GM19324 (cell line): ENCODE data around the gene BIRC2.
A peak's percentile ranks its signal among the peaks of the same experiment; 100 is the strongest.
"Not testable (repeated sequence)": the region's sequence is repeated elsewhere in the genome, so short reads cannot be mapped to it uniquely, and the experiment has no call there.

Source experiments
- ATAC-seq: cut with Tn5 transposase; IDR thresholded peaks from one replicate; pipeline ENCODE4 v1.9.1; 2021; ENCODE audit warnings: mild to moderate bottlenecking, moderate library complexity; ENCODE audit not compliant: unreplicated experiment, low FRiP score

The BIRC2 gene

DNA sequence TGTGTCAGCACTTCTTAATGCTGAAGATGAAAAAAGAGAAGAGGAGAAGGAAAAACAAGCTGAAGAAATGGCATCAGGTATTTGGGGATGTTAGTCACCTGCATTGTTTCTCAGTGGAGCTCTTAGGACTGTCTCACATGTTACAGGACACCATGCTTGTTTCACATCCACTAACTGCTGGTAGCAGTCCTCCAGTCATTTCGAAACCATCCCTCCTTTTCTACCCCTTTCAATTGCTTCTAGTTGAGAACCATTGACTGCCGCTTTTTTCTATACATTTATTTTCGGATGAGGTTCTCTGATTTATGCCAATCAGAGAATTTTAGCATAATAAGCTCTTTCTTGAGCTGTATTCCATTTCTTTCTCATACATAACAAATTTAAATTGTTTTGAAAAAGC lies 21.5 kb downstream of the BIRC2 start:
- ATAC-seq = peak; percentile 100

DNA sequence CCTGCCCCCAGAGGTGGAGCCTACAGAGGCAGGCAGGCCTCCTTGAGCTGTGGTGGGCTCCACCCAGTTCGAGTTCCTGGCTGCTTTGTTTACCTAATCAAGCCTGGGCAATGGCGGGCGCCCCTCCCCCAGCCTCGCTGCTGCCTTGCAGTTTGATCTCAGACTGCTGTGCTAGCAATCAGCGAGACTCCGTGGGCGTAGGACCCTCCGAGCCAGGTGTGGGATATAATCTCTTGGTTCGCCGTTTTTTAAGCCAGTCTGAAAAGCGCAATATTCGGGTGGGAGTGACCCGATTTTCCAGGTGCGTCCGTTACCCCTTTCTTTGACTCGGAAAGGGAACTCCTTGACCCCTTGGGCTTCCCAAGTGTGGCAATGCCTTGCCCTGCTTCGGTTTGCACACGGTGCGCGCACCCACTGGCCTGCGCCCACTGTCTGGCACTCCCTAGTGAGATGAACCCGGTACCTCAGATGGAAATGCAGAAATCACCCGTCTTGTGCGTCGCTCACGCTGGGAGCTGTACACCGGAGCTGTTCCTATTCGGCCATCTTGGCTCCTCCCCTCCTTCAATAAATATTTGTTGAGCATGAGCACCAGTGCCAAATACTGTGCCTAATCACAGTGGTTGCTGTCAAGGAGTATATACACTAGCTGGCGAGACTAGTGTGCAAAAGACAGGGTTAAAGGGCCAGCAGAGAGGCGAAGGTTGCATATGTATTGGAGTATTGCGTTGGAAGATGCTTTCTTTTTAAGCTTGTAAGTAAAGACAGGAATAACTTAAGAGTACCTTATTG lies 27.8 kb downstream of the BIRC2 start:
- not testable (repeated sequence) for ATAC-seq

DNA sequence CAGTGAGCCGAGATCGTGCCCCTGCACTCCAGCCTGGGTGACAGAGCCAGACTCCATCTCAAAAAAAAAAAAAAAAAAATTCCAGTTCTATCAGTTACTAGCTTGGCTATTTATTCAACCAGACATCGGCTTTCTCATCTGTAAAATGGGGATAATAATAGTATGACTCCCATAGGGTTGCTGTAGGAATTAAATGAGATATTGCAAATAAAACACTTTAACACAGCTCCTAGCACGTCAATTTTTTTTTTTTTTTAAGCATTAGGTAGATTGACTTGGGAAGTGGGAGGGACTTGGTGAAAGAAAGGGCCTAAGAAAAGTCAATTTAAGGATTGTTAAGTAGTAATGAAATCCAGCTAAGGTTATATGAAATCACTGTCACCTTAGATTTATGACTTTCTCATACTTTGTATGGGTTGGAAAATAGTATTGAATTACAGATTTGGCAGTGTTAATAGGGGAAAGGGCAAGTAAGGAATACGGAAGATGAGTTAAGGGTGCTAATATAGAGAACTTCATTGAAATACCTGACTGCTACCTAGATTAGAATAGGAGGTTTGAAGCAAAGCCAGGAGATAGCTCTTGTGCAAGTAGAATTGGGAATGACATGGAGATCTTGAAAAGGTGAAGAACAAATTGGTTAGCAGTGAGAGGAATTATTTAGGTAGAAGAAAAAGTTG lies 28.8 kb downstream of the BIRC2 start:
- ATAC-seq = no peak

DNA sequence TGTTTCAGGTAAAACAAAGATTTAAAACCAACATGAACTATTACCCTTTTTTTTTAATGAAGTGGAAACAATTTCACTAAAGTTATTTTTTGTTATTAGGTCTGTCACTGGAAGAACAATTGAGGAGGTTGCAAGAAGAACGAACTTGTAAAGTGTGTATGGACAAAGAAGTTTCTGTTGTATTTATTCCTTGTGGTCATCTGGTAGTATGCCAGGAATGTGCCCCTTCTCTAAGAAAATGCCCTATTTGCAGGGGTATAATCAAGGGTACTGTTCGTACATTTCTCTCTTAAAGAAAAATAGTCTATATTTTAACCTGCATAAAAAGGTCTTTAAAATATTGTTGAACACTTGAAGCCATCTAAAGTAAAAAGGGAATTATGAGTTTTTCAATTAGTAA lies 30.9 kb downstream of the BIRC2 start:
- ATAC-seq = no peak

DNA sequence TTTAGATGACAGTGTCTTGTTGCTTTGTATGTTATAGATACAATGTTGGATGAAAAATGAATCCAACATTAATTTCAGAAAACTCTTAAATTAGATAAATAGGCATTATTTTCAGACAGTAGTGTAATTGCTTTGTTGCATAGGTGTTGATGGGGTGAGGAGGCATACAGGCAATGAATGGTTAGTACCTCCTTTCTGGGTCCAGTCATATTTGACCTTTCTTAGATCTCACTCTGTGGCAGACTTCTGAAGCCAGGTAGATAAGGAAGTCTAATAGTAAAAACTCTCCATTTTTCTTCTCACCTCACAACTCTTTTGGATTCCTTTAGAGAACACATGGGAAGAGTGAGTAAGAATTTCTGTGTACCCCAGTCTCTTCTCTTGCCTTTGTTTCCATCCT lies 31.8 kb downstream of the BIRC2 start:
- no peak for ATAC-seq

DNA sequence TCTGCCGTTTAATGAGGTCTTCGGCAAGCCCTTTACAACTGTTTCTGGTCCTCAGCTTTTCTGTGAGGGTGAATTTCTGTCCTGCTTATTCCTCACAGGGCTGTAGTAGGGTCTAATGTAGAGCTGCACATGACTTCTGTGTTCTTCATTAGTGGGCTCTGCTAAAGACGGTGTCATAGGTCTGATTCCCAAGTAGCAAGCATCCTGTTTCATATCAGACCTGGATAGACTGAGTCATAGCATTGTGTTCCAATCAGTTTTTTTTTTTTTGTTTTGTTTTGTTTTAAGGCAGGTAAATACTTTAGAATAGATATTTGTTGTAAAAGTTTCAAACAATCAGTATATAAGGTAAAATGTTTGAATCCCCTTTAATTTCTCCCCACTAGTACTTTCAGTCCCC lies 35.4 kb downstream of the BIRC2 start:
- no peak for ATAC-seq

DNA sequence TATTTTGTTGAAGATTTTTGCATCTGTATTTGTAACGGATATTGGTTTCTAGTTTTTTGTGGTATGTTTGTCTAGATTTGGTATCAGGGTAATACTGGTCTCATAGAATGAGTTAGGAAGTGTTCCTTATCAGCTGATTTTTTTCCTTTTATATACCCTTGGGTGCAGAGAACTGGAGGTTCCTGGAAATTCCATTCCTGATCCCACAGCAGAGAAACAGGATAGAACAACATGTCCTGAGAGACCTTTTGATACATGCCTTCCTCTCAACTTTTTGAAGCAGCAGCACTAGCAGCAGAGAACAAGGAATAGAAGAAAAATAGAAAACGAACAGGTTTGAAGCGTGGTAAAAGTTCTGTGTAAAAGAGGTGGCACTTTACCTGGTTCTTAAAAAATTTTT lies 36.8 kb downstream of the BIRC2 start:
- no peak for ATAC-seq

DNA sequence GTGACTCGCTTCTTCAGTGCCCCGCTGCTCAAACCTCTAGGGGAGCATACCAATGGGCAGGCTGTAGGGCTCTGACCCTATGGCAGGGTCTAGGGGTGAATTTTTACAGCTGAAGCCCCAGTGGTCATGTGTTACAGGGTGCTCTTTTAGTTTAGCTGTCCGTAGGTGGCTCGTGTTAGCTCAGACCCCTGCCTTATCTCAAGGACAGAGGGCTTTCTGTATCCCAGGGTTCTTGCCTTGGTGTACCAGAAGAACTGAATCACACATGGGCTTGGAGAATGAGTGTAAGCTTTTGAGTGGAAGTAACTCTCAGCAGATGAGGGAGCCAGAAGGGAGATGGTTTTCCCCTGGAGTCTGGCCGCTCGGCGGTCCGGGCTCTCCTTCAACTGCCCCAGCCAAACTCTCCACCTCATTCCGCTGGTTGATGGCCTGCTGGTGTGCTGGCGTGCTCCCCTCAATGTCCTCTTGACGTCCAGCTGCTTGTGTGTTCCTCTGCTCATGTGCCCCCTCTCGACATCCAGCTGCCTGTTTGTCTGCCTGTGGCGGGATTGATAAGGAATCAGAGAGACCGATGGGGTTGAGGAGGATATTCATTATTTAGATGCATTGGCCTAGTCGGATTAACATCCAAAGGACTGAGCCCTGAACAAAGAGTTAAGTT lies 37.5 kb downstream of the BIRC2 start:
- ATAC-seq = no peak

DNA sequence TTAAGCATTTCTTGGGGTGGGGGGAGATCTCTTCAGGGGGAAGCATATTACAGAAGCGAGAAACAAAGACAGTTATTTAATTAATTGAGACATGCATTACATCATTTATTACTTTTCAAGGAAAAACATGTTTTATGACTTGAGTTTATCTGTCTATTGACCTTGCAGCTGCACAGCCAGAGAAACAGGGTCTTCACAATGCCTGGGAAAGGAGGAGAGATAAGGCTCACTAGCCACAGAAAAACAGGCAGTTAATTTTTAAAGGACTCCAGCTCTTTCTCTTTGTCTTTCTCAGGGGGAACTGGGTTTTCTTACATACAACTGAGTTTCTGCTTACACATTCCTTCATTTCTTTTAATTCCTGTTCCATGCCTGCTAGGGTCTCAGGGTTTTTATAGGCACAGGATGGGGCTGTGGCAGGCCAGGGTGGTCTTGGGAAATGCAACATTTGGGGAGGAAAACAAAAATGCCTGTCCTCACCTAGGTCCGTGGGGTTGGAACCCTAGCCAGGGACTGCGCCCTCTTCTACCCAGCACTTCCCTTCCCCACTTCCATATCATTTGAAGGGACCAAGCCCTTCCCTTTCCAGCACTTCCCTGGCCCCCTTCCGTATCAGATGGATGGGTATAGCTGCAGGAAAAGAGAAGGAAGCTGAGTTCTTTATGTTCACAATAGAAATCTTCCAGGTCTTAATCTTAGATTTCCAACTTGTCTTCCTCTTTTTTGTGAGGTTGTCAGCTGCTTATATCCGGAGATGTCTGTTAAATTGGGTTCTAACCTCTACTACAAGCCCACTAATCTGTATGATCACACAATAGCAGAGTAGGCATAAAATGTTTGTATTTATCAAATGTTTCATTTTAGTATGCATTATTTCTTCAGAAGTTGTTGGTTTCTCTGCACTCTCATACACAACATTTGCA lies 38.3 kb downstream of the BIRC2 start:
- ATAC-seq = no peak

DNA sequence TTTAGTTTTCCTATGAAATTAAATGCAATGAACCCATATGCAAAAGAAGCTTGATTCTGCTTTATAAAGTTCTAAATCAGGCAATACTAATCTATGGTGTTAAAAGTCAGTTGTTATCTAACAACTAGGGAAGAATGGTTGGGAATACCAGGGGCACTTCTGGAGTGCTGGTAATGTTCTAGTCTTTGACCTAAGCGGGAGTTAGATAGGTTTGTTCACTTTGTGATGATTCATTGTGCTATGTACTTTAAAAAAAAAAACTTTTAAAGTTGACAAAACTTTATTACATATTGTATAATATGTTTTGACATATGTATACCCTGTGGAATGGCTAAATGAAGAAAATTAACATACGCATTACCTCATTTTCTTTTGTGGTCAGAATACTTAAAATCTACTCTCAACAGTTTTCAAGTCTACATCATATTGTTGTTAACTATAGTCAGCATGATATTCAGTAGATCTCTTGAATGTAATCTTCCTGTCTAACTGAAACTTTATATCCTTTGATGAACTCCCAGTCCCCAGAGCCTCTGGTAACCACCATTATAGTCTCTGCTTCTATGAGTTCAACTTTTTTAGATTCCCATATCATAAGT lies 39.2 kb downstream of the BIRC2 start:
- ATAC-seq = no peak

DNA sequence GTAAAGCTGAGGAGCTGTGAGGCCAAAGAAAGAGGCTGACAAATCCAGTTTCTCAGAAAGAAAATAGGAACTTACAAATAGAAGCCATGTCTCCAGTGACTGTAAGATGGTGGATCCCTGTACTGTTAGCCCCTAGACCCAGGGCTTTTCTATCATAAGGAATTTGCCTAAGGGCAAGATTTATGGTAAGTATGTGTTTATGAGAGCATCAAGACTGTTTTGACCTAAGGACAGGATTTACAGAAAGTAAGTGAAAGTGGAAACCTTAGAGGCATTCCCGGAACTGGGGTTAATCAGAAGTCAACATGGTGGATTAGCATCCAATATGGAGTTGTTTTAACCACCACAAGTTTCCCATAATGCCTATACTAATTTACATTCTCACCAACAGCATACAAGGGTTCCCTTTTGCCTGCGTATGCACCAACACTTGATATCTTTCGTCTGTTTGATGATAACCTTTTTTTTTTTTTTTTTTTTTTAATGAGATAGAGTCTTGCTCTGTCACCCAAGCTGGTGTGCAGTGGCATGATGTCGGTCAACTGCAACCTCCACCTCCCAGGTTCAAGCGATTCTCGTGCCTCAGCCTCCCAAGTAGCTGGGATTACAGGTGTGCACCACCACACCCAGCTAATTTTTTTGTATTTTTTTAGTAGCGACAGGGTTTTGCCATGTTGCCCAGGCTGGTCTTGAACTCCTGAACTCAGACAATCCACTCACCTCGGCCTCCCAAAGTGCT lies 40.2 kb downstream of the BIRC2 start:
- ATAC-seq = no peak

DNA sequence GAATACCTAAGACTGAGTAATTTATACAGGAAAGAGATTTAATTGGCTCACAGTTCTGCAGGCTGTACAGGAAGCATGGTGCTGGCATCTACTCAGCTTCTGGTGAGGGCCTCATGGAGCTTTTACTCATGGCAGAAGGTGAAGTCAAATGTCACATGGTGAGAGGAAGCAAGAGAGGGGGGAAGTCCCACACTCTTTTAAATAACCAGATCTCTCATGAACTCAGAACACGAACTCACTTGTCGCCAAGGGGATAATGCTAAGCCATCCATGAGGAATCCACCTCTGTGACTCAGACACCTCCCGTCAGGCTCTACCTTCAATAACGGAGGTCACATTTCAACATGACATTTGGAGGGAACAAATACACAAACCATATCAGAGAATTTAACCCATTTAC lies 42.2 kb downstream of the BIRC2 start:
- no peak for ATAC-seq

DNA sequence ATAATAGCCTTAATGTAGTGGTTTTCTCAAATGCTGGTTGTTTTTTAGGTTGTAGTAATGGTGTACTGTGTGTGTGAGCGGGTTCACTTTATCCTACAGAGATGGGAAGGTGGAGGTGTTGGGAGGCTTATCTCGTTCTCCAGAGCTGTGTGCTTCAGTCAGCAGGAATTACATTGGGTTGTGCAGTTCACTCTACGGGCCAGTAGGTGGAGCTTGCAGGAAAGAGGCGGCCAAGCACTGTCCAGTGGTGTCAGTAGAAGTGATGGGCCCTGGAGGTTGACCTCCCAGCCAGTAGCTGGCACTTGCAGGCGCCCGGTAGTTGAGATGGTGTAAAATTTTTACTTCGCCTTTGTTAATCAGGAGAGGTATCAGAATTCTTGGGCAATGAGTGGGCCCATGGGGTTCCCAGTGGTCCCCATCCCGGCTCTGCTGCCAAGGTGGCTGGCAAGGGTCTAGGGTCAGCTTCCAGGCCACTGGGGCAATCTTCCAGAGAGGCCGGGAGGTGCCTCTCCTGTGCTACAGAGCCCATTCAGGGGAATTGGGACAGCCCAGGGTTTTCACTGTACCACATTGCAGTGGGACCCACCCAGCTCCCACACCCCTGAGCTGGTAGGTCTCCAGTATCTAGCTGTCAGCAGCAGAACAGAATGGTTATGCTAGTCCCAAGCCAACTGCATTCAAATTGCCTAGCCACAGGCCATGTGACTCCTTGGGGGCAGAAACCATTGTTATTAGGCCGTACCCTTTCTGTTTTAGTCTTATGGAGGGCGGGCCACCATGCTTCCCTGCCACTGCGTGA lies 43.9 kb downstream of the BIRC2 start:
- peak; percentile 75 for ATAC-seq

DNA sequence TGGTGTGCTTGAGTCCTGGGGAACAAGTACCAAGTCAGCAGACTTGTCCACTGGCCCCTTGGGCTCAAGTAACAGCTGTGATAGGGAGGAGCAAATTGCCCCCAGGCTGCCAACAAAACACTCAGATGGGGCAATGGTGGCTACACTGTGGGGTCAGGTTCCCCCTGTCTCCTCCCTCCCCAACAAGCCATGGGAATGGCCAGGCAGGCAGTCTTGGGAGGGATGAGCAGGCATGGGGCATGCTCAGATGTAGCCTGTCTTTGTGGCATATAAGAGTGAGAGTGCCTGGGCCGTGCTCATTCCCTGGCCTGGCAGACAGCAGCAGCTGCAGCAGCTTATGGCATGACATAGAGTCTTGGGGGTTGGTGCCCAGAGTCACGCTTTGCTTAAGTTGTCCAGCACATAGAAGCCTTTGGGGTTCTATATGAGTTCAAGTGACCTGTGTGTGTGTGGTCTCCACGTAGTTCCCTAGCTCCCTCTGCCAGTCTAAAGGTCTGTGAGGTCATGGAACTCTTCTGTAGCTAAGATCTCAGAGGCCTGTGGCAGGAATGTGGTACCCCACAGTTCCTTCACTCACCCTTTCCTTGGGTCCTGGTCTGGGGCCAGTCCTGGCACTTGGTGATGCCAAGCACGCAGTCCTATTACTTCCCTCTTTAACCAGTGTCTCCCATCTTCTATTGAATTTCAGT lies 44.7 kb downstream of the BIRC2 start:
- ATAC-seq = no peak

DNA sequence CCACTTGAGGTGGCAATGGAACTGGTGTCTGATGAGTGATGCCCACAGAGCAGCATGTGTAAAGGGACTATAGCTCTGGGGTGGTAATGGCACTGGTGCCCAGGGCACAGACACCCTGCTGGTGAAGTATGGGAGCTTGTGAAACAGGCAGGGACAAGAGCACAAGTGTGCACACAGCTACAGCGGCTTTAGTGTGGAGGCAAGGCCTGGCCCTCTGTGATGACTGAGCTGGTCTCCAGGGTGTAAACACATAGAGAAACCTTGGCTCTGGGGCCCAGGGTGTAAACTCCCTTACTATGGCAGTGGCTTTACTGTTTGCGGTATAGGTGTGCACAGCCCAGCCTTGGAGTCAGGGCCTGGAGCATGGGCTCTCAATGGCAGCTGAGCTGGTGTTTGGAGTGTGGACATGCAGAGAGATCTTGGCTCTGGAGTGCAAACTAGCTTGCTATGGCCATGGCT lies 46.3 kb downstream of the BIRC2 start:
- ATAC-seq = no peak

DNA sequence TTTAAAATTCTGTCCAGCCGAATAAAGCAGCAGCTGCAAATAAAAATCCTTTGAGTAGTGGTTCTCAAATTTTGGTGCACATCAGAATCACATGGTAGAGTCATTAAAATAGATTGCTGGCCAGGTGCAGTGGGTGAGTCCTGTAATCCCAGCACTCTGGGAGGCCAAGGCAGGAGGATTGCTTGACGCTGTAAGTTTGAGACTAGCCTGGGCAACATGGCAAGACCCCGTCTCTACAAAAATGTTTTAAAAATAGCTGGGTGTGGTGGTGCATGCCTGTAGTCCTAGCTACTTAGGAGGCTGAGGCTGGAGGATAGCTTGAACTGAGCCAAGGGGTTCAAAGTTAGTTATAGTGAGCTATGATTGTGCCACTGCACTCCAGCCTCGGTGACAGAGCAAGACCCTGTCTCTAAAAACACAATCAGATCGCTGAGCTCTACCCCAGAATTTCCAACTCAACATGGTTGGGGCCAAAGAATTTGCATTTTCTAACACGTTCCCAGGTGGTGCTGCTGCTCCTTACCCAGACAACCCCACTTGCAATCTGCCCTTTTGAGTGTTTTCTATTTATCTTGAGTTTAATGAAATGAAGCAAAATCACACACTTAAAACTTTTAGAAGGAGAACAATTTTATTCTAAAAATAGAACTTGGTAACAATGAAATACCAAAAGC lies 48.8 kb downstream of the BIRC2 start:
- ATAC-seq = no peak

DNA sequence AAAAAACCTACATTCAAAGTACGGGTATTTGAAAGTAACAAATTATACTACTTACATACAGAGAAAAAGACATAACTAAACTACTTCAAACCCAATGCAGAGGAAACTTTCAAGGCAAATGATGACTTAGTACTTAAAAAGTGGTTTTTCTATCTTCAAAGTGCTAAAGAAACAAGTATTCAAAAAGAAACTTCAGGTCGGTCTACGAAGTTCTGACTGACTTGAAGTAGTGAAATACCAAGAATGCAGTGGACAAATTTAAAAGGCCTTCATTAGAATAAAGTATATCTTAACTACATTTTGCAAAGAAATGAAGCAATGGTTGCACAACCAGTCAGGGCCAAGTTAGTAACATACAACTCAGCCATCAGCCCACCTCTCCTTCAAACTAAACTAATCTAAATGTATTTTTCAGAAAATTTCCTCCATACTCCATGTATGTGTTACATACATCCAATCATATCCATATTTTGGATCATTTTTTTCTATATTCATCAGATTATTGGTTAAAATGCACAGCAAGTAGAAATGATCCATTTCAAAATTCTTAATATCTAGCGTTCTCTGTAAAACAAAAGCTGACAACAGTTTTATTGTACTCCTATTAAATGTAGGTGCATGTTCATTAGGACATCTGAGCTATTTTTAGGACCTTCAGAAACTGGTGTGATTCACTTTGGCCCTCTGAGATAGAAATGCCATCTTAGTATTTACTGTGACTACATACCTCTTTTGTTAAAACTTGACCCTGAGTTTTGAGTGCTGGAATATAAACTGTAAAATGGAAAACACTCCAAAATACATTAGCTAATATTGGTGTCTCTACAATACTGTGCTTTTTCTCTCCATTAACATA lies 49.9 kb downstream of the BIRC2 start:
- no peak for ATAC-seq
